CD4-positive, alpha-beta T cell treated with Interferon alpha-2 for 1 hour (primary cell): ENCODE measurements around the gene CNR2.
A peak's percentile ranks its signal among the peaks of the same experiment; 100 is the strongest.
"Not testable (repeated sequence)": the region's sequence is repeated elsewhere in the genome, so short reads cannot be mapped to it uniquely, and the experiment has no call there.

Experiments used
- DNase-seq, 2 donors: peaks; one replicate each; pipeline ENCODE4 v3.0.0-alpha.2; 2020 to 2022

CNR2 gene

DNA sequence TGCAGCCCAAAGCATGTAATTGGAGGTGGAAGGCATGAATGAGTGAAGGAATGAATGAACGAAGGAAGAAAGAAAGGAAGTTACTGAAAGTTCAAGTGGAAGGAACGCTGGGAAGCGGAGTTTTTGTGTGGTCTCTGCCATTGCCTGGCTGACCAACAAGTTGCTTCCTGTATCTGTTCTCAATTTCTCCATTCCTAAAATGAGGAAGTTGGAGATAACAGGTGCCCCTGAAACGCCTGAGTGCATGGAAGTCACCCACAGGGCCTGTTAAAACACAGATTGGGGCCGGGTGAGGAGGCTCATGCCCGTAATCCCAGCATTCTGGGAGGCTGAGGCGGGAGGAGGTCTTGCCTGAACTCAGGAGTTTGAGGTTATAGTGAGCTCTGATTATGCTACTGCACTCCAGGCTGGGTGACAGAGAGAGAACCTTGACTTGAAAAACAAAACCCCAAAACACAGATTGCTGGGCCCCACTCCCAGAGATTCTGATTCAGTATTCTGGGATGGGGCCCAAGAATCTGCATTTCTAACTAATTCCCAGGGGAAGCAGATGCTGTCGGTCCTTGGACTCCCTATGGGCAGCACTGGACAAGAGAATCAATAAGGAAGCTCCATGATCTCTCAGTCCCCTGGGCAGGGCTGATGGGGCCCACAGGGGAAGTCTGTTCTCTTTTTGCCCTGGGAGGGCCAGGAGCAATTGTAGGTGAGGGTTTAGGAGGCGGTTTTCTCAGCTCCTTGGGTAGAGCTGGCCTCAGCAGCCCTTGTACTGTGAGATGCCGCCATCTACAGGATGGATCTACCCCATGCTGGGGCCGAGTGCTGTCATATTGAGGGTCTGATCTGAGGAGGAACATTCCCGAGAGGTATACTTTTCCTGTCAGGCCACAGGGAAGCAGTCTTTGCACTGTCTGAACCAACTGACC, 3.3 kb upstream of the CNR2 start:
- DNase-seq: peak; percentile 71 to 78

DNA sequence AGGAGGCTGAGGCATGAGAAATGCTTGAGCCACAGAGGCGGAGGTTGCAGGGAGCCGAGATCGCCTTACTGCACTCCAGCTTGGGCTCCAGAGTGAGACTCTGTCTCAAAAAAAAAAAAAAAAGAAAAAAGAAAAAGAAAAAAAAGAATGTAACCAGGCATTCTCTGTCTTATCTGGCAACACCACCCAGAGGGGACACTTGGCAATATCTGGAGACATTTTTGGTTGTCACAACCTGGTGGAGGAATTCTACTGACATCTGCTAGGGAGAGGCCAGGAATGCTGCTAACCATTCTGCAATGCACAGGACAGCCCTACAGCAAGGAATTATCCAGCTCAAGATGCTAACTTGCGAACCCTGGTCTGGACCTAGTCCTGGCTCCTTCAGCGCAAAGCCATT, 2.3 kb upstream of the CNR2 start:
- no peak for DNase-seq

DNA sequence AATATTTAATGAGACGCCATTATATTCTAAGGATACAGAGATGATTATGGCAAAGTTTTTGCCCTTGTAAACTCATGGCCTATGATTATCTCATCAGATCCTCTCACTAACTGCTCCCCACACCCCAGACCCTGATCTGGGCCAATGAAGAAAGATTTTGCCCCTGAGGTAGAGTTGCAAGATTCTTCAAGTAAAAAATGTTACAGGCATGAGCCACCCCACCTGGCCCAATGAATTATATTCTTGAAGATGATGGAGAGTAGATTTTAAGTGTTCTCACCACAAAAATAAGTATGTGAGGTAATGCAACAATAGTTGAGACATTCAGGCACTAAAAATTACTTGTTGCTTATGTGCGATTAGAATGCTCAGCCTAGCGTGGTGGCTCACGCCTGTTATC, 1.8 kb upstream of the CNR2 start:
- DNase-seq: no peak

DNA sequence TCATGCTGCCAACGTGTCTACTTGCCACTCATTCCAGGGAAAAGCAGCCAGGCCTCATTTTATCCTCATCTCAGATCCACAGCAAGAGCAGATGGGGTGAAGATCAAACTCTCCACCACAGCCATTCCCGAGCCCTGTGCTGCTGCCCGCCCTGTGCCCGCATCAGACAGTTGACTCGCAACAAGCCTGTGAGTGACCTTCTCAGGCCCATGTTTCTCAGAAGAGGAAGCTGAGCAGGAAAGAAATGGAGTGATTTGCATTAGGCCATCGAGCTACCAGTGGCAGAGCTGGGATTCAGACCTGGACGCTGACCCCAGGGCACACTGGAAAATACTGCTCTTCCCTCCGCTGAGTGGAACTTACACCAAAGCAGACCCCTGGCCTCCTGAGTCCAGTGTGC, 1.2 kb downstream of the CNR2 start:
- no peak for DNase-seq

DNA sequence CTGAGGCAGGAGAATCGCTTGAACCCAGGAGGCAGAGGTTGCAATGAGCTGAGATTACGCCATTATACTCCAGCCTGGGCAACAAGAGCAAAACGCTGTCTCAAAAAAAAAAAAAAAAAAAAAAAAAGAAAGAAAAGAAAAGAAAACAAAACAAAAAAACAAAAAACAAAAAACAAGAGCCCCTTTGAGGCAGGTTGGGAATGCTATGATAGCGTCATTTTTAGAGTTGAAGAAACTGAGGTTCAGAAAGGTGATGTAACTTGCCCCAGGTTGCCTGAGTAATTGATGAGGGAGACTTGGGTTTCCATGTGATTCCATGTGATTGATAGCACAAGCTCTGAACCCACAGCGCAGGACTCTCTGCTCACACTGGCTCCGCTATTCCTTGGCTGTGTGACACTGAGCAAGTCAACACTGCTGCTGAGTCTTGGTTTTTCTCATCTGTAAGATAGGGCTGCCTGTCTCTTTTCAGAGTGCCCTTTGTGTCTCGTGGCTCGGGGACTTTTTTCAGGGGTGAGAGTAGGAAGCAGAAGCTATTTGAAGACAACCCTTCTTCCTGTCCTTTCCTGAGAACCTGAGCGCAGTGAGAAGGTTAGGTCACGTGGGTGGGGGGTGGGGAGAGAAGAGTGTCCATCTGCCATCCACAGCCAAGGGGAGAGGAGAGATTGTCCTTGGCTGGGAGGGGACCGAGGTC, 2.5 kb downstream of the CNR2 start:
- DNase-seq: peak in 1 of 2 donors; percentile 28

DNA sequence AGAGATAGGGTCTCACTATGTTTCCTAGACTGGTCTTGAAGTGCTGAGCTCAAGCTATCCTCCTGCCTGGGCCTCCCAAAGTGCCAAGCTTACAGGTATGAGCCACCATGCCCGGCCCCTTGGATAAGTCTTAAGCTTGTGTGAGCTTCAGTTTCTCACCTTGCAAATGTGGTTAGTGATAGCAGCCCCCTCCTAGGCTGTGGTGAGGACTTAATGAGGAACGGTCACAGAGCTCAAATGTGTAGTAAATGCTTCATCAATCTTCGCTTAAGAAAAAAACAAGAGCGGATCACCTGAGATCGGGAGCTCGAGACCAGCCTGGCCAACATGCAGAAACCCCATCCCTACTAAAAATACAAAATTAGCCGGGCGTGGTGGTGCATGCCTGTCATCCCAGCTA, 3.0 kb downstream of the CNR2 start:
- no peak for DNase-seq

DNA sequence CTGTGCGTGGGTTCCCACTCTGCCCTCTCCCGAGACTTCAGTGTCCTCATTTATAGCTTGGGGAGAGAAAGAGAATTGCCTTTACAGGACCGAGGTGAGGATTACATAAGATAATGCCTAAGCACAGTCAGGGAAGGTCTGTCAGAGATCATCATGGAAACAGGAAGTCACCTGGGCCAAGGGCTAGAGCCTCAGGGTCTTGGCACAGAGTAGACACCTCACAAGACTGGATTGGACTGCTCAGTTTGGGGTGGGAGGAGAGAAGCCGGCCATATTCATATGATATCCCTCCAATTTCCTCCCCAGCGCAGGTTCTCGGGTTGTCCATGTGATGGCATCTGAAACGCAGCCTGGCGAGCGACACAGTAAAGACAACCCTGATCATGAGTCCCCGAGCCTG, 3.8 kb downstream of the CNR2 start:
- DNase-seq: no peak

DNA sequence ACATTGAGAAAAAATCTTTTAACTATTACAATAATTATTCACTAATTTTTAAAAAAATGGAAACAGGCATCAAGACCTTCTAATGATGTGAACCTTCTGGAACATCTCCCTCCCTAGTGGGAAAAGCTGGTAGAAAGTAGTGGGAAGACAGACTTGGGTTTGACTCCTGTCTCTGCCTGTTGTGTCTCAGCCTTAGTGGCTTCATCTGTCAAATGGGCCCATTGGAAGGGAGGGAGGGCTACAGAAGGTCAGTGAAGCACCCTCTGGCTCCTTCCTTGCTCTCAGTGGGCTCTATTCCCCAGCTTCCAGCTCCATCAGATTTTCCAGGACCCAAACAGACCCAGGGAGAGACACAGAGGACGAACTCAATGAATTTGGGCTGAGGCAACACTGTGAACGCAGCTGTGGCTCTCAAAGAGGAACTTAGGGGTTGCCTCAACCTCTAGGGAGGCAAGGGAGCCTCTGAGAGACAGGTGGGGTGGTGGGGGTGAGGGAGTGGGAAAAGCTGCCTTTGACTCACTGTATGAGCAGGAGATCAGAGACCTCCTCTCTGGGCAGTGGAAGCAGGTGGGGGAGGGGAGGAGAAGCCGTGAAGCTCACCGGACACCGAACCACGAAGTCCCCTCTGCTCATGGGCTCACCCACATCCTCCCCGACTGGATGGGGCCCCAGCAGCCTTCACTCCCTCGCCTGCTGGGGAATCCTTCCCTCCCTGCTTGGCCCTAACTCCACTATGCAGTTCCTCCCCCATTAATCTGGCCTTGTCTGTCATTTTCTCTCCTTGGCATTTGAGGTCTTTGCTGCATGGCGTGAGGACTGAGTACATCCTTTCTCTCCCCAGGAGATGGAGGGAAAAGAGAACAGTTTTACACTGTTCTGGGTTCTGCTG, 4.5 kb downstream of the CNR2 start:
- DNase-seq: peak; percentile 36 to 40

DNA sequence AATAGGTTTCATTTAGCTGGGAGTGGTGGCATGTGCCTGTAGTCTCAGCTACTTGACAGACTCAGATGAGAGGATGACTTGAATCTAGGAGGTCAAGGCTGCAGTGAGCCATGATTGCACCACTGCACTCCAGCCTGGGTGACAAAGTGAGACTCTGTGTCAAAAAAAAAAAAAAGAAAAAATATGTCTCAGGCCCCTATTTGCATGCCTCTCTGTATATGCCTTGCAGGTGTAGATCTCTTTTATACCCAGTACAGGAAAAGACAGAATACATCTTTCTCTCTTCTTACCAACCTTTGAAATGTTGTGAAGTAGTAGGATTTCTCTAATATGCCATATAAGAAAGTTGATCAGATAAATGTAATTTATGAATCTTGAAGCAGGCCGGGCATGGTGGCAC, 6.4 kb downstream of the CNR2 start:
- DNase-seq: no peak

DNA sequence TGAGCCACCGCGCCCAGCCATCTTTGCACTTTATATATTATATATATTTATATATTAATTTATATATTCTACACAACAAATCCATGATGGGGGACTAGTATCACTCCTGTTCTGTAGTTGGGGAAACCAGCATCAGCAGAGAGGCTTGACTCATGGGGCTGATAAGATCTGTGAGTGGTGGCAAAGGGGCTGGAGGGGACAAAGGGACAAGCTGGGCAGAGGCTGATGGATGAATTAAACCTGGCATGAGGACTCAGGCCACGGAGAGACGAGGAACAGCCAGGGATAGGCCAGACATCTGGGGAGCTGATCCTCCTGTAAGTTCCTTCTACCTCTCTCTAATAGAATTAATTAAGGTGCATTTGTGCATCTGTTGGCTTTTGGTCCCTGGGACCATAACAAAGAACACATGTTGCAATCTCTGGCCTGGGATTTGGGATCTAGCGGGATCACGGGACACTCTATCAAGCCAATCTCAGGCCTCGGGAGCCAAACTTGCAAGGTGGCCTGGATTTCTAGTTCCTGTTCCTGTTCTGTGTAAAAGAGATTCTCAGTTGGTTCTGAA, 7.6 kb downstream of the CNR2 start:
- DNase-seq: no peak

DNA sequence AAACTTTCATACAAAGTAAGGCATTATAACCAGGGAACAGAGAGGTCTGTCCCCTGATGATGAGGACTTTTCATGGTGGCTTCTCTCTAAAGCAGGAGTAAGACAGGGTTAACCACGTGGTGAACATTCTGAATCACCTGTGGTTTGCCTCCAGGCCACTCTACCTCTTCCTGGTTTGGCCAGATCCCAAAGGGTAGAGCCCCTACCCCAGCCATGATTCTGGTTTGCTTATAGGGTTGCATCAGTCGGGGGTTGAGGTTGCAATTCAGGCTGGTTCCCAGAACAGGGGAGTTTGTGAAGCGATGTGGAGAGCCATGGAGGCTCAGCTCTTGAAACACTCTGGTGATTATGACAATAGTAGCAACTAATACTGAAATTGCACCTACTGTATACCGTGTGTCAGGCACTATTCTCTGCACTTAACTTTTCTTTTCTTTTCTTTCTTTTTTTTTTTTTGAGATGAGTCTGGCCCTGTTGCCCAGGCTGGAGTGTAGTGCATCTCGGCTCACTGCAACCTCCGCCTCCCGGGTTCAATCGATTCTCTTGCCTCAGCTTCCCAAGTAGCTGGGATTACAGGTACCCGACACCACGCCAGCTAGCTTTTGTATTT, 8.3 kb downstream of the CNR2 start:
- no peak for DNase-seq

DNA sequence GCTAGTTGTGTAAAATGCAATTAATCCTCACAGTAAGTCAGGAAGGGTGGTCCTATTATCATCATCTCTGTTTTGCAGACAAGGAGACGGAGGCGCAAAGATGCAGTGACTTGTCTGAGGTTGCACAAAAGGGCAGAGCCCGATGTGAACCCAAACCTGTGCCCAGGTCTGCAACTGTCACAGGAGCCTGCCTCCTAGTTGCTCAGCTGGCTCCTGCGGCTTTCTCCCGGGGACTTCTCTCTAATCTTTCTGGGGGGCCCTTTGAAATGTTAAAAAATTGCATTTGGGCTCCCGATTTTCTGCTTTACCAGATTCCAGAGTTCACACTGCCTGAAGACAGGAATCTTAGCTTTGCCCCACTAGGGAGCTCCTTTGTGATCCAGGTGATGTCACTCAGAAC, 9.4 kb downstream of the CNR2 start:
- no peak for DNase-seq

DNA sequence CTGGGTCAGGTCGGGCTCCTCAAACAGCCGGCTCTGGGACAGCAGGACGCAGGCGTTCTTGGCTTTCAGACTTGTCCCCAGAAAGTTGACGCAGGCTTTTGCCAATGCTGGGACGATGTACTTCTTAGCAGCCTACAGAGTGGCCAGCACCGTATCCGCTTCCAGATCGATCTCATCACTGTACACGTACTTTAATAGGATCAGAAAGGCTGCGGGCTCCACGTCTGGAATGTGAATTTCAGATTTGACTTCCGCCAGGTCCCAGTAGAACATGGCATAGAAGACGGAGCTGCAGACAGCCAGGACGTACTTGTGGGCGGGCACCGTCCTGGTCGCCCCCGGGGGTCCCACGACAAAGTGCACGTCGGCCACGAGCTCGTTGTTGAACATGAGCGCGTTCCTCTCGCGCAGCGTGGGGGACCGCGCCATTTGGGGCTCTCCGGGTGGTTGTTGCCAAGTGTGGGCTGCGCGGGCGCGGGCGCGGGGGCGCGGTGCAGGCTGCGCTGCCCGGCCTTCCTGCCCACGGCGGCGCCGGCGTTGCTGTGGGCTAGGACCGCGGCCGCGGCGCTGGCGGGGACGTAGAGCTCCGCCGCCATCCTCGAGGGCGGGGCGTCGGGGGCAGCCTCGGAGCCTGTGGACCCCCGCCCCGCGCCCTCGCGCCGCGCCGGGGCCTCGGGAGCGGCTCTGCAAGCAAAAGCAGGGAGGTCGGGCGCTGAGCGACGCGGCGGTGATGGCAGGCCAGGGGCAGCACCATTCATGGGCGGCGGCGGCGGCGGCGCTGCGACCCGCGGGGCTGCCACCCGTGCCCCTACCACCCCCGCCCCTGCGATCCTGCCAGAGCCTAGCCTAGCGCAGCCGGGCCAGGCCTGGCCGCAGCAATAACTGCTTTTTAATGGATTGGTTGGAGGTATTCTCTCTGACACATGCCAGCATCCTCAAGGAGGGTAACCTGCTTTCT, 10.6 kb downstream of the CNR2 start:
- DNase-seq: no peak

DNA sequence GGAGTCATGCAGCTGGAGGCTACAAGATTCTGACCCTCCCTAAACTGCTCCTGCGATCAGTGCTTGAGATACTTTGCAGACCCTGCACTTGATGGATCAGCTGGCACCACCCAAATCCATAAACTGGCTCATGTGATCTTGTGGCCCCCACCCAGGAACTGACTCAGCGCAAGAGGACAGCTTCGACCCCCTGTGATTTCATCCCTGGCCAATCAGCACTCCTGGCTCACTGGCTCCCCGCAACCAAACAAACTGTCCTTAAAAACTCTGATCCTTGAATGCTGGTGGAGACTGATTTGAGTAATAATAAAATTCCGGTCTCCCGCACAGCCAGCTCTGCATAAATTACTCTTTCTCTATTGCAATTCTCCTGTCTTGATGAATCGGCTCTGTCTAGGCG, 13.1 kb downstream of the CNR2 start:
- not testable (repeated sequence) for DNase-seq

DNA sequence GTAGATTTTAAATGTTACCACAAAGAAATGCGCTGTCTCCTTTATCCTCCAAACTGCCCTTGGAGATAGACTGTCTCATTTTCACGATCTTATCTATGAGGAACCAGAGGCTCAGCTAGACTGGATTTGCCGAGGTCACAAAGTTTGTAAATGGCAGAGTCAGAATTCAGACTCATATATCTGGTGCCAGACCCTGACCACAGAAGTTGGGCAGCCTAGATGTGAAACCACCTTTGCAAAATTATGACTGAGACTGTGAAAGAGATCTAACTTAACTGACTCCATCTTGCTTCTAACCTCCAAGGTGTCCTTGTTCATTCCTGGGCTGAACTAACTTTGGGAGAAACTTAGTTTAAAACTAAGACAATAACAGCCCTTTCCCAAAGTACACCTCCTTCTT, 14.1 kb downstream of the CNR2 start:
- DNase-seq: no peak

DNA sequence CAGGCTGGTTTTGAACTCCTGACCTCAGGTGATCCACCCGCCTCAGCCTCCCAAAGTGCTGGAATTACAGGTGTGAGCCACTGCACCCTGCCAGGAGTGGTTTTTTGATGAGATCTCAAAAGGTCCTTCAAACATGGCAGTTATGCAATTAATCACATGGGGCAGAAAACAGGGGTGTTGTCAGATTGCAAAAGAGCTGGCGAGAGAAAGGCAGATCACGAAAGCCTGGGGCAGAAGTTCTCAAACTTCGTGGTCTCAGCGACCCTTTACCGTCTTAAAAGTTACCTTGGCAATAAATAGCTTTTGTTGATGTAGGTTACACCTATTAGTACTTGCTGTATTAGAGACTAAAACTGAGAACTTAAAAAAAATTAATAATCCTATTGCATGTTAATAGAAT, 16.1 kb downstream of the CNR2 start:
- no peak for DNase-seq

DNA sequence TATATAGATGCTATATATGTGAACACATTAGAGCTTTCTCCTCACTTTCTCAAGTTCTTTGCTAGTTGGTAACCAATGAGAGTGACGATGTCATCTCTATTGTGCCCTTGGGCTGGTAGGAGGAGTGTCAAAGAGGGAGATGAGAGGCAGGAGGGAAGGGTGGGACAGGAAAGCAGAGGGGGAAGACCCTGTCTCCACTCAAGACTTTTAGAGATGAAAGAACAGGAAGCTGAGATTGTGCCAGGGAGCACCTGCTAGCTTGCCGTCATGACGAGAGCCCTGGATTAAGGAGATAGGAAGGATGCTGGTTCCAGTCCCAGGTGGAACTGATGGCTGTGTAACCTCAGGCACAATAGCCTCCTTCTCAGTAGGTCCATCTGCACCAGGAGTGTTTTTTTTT, 16.7 kb downstream of the CNR2 start:
- DNase-seq: no peak

DNA sequence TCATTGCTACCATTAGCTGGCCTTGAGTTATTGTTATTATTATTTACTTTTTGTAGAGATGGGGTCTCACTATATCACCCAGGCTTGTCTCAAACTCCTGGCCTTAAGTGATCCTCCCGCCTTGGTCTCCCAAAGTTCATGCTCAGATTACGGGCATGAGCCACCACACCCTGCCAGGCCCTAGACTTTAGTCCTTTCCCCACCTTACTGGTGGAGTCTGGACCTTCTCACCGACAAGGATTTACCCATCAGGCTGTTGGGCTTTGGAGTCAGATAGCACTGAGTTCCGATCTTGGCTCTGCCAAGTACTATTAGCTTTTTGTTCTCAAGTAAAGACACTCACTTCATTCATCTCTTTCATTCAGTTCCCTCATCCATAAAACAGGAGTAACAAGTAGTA, 17.2 kb downstream of the CNR2 start:
- DNase-seq: no peak

DNA sequence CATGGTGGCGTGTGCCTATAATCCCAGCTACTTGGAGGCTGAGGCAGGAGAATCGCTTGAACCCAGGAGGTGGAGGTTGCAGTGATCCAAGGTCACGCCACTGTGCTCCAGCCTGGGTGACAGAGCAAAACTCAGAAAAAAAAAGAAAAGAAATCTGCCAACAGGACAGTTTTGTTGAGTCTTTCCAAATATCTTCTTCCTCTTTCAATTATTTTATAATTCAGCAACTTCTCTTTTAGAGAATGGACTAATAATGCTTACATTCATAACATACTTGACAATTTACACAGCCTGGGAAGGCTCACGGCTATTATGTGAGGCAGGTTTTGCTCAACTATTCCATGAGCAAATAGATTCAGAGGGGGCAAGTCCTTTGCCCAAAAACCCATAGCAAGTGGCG, 18.1 kb downstream of the CNR2 start:
- DNase-seq: no peak

DNA sequence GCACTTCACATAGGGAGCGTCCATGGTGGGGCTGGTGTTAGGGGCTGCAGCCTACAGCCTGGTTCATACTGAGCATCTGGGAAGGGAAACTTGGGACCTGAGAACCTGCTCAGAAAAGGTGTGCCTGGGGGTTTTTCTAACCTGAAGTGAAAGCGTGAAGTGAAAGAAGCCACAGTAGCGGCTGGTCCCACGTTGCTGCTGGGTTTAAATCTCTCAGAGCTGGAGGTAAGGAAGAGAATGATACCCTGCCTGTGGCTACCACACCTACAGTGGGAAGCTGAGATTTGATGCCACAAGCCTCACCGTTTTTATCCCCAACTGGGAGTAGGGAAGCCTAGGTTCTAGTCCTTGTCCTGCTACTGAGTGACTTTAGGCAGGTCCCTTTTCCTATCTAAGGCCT, 24.1 kb downstream of the CNR2 start:
- no peak for DNase-seq

DNA sequence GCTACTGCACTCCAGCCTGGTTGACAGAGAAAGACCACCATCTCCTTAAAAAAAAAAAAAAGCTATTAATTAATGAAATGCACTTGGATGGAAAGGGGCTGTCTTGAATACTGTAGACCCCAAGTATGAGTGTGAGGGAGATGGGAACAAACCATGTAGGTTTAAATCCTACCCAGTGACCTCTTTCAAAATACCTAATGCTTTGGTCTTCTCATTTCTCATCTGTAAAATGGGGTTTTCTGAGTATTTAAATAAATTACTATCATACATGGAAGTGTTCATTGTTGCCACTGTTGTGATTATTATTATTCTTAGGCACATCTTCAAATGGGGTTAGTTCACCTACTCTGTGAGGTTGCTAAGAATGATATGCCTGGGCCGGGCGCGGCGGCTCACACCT, 27.9 kb downstream of the CNR2 start:
- DNase-seq: no peak
